Daoy (cell line): ENCODE measurements around the gene NELL1. TPM values are rescaled to one million over a fixed set of nuclear protein-coding genes. Genes with fewer than 3 reads are reported as not detected.

Experiments used
- DNase-seq: peaks from one replicate; pipeline ENCODE4 v3.0.0-alpha.2; 2015; ENCODE audit warnings: low read depth
- total RNA-seq: library from RNA; depleted of rRNA; stranded (reverse); fragments of >200 nt; shearing (Covaris generic); gene quantifications from 2 replicates; pipeline ENCODE4 v1.2.3, GENCODE V29; 2014

Gene NELL1
- total RNA-seq, 1 experiment from 2014 or later: not detected

DNA sequence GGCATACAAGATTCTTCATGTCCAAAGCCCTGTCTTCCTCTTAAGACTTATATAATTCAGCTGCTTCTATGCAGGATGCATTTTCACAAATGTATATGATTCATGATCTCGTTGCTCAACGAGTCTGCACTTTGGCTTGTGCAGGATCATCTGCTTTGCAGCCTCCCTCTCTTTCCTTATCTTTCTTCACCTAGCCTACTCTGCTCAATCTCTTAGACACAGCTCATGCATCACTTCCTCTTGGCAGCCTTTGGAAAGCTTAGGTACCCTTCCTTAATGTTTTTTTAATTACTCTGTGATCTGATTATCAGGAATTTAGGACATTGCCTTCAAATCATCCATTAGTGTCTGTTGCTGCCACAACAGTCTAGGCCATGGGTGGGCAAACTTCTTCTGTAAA, 673.8 kb downstream of the NELL1 start:
- DNase-seq: no peak

DNA sequence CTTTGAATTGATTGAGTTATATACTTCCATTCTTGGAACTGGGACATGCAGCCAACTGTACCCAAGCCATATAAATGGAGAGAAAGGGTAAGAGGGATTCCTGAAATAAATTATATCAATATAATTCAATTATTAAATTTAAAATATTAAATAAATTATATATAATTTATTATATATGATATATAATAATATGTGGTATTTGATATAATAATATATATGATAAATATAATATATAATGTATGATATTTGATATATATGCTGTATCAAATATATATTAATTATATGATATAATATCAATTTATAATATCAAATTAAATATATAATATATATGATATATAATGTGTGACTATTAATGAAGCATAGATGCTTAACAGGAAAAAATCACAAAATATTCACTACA, 677.0 kb downstream of the NELL1 start:
- DNase-seq: no peak

GRCh38 chr11:21350613-21351012, 681.2 kb downstream of the NELL1 start:
- DNase-seq: no peak

GRCh38 chr11:21353425-21353824, 684.0 kb downstream of the NELL1 start:
- DNase-seq: no peak

- no peak for DNase-seq
Observed at GRCh38 chr11:21364866-21365624, 695.7 kb downstream of the NELL1 start.

GRCh38 chr11:21369947-21370346, 700.6 kb downstream of the NELL1 start:
- DNase-seq: no peak

DNA sequence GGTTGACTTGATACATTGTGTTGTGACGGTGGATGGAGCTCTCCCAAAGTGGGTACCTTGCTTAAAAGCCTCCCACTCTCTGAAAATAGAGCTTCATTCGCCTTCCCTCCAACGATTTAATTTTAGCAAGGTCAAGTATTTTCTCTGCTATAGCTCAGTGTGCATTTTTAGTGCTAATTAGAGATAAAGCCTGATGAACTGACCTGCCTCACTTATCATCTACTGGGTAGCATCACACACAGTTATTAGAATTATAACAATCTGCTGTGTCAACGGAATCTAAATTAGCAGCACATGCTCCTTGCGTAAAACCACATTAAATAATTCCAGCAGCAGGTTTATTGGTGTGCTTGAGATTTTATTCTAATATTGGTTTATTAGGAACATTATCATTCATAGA, 701.7 kb downstream of the NELL1 start:
- DNase-seq: no peak

GRCh38 chr11:21372672-21373071, 703.3 kb downstream of the NELL1 start:
- no peak for DNase-seq

DNA sequence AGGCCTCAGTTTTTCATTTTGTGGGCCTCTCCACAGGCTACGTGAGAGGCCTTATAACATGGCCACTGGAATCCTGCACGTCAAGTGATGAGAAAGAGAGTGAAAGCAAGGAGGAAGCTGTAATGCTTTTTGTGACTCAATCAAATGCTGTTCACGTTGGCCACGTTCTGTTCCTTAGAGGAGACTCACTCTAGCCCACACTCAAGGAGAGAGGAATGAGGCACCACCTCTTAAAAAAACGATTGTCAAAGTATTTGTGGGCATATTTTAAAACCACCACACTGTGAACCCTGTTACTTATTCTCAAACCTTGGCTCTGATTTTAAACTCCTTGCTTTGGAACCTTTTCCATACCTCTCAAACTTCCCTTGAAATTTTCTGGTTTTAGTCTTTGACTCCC, 705.0 kb downstream of the NELL1 start:
- no peak for DNase-seq

- no peak for DNase-seq
Observed at GRCh38 chr11:21385669-21386440, 716.5 kb downstream of the NELL1 start.

GRCh38 chr11:21390430-21390829, 721.0 kb downstream of the NELL1 start:
- DNase-seq: no peak

DNA sequence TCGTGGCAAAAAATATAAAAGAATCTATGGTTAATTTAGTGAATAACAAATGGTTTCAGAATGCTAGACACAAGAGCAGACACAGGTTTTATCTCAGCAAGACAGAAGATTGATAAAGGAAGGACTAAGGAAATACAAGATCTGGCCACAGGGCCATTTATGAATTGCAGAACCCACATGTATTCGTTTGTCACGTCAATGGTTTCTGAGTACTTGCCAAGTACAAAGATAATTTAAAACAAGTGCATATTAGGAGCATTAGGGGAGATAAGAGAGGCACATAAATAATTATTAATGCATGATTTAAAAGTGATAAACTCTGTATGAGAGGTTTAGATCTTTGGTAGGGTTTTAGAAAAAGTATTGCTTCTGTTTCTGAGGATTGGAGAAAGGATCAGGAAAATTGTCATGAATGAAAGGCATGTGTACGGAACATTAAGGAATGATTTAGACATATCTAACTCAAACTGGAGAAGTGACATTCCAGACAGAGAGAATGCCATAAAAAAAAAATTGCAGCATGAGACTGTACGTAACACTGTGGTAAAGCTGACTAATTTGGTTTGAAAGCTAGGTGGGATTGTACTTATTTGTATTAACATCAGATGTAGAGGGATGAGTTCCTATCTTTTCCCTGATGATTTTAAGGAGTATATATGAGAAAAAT, 727.1 kb downstream of the NELL1 start:
- DNase-seq: no peak

GRCh38 chr11:21398195-21398594, 728.8 kb downstream of the NELL1 start:
- no peak for DNase-seq

GRCh38 chr11:21401496-21401895, 732.1 kb downstream of the NELL1 start:
- DNase-seq: no peak

DNA sequence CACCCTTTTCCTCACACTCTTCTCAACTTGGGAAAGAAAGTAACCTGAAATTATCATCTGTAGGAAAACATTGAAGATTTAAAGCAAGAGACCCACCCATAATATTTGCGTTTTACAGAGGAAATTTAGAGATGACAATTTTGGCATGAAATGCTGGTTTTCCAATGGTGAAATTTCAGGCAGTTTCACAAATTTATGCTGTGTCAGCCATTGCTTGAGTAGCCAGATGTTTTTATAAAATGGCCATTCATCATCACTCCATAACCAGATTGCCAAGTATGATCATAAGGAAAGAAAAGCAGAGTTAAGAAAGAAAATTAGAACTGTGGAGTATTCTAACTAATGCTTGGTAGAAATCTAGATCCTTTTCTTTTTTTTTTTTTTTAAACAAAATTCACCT, 732.9 kb downstream of the NELL1 start:
- DNase-seq: no peak

GRCh38 chr11:21403069-21403468, 733.7 kb downstream of the NELL1 start:
- no peak for DNase-seq

- no peak for DNase-seq
Observed at GRCh38 chr11:21405422-21405821, 736.0 kb downstream of the NELL1 start.

DNA sequence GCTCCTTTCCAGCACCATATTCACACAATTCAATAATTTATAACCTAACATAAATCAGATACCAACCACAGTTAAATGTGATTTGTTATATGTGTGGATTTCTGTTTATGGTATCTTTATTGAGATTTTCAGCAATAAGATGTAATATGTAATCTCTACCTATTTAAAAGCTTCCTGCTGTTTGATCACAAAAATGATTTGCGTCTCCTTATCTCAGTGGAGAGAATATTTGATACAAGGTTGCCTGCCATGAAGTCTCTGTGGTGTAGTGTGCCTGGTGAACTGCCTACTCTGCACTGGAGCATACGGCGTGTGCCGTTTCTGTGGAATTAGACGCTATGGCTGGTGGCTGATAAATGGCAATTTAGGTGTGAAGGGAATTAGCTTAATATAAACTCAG, 741.1 kb downstream of the NELL1 start:
- no peak for DNase-seq

DNA sequence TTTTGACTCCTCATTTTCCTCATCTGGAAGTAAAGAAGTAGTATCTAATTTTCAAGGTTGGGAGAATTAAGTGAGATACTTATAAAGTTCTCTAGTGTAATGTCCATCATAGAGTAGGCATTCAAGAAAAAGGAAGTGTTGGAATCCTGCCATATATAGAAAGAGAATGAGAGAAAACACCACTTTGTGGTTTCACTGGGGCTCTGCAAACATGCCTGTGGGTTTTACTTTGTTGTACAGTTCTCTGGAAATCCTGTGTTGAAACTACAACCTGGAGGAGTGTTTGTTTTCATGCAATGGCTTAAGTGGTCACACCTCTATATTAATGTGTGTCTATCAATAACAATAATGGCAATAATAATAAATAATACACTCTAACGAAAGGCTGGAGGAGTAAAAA, 741.7 kb downstream of the NELL1 start:
- DNase-seq: no peak

- DNase-seq: no peak
Observed at GRCh38 chr11:21411597-21411996, 742.2 kb downstream of the NELL1 start.

DNA sequence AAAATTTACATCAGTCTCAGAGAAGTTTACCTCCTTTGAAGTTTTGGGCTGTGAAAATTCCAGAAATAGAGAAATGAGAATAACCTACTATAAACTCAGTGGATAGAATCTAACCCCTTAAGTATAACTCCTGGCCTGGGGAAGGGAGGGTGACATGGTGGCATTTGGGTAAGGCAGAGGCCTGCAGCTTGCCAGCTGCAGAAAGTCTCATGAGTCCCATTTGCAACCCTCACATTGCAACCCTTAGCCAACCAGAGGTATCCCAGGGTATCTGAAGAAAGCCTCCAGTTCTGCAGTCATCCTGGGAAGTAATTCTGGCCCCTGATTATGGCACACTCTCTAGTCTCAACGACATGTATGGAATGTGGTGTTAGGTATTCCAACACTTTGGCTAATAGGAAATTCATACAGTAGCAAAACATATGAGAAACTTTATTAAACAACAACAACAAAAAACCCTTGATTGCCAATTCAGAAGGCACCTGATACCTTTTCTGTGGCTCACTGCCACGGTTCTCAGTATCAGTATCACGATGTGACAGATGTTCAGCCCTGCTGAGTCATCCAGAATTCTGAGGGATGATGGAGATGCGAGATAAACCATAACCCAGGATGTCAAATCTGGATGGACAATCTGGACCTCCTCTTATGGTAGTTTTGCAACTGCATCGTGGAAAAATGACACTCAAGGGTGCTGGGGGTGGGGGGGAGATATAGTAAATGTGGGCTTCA, 743.4 kb downstream of the NELL1 start:
- no peak for DNase-seq

DNA sequence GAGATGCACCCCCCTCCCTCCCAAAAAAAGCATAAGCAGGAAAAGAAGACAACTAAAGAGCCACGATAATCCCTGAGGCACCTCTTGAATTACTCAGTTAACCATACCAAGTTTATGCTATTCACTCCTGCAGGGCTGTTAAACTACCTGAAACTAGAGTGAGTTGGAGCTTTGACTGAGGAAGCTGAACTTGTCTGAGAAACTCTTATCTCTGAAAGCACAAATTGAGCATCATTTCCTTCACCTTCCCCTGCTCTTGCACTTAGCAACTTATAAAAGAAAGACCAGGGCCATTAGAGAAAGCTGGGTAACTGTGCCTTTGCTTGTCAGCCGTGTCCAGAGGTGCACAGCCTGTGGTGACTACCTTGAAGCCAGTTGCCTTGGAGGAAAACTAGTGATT, 745.6 kb downstream of the NELL1 start:
- no peak for DNase-seq
